ENCODE measurements around the gene PAQR3.

The PAQR3 gene

GRCh38 chr4:78939667-78940008 is 400 bp upstream of the PAQR3 start:
- H3K27ac ChIP-seq (ENCODE audit: extremely low read depth, low read depth, low read length): no peak overlapping the region; the same call in 1 of the 2 replicates
- H3K4me3 ChIP-seq (ENCODE audit: low read depth, low read length): peak overlapping the region; percentile 54
- ChIA-PET CTCF (interaction anchor here (0.6 to 2.1 kb wide), 2 partner anchors 11 to 1422 kb away, joined by 3 to 5 read pairs; no protein-coding TSS in a partner anchor), POLR2A (interaction anchor here (0.9 kb wide), 1 partner anchor 1122 kb away, joined by 4 read pairs; no protein-coding TSS in a partner anchor)
- TF ChIP-seq HOXA7 (CRISPR knock-in tag; IDR thresholded peaks at IDR 0.05; ENCODE audit: borderline replicate concordance): no peak
- 0 out of 2 replicates have a peak, but pooled peaks have one; percentile 2 for TF ChIP-seq KLF8 (tag by site-specific recombination; IDR thresholded peaks at IDR 0.05)
- TF ChIP-seq CTCF (tag by site-specific recombination; IDR thresholded peaks at IDR 0.05): no peak
- TF ChIP-seq SP2 (tag by site-specific recombination; IDR thresholded peaks at IDR 0.05): no peak
- TF ChIP-seq PATZ1 (tag by site-specific recombination; IDR thresholded peaks at IDR 0.05): no peak
- TF ChIP-seq SCRT2 (tag by site-specific recombination; IDR thresholded peaks at IDR 0.05): 0 out of 2 replicates have a peak, but pooled peaks have one; percentile 19
- no peak for TF ChIP-seq PRDM6 (tag by site-specific recombination; IDR thresholded peaks at IDR 0.05)
- TF ChIP-seq ZNF629 (tag by site-specific recombination; IDR thresholded peaks at IDR 0.05): no peak
- TF ChIP-seq FEZF1 (tag by site-specific recombination; IDR thresholded peaks at IDR 0.05): no peak
- TF ChIP-seq, protein P1, sequence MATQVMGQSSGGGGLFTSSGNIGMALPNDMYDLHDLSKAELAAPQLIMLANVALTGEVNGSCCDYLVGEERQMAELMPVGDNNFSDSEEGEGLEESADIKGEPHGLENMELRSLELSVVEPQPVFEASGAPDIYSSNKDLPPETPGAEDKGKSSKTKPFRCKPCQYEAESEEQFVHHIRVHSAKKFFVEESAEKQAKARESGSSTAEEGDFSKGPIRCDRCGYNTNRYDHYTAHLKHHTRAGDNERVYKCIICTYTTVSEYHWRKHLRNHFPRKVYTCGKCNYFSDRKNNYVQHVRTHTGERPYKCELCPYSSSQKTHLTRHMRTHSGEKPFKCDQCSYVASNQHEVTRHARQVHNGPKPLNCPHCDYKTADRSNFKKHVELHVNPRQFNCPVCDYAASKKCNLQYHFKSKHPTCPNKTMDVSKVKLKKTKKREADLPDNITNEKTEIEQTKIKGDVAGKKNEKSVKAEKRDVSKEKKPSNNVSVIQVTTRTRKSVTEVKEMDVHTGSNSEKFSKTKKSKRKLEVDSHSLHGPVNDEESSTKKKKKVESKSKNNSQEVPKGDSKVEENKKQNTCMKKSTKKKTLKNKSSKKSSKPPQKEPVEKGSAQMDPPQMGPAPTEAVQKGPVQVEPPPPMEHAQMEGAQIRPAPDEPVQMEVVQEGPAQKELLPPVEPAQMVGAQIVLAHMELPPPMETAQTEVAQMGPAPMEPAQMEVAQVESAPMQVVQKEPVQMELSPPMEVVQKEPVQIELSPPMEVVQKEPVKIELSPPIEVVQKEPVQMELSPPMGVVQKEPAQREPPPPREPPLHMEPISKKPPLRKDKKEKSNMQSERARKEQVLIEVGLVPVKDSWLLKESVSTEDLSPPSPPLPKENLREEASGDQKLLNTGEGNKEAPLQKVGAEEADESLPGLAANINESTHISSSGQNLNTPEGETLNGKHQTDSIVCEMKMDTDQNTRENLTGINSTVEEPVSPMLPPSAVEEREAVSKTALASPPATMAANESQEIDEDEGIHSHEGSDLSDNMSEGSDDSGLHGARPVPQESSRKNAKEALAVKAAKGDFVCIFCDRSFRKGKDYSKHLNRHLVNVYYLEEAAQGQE (tag by site-specific recombination; IDR thresholded peaks at IDR 0.05): no peak
- no peak for TF ChIP-seq WT1 (tag by site-specific recombination; IDR thresholded peaks at IDR 0.05)
- TF ChIP-seq, protein P2, sequence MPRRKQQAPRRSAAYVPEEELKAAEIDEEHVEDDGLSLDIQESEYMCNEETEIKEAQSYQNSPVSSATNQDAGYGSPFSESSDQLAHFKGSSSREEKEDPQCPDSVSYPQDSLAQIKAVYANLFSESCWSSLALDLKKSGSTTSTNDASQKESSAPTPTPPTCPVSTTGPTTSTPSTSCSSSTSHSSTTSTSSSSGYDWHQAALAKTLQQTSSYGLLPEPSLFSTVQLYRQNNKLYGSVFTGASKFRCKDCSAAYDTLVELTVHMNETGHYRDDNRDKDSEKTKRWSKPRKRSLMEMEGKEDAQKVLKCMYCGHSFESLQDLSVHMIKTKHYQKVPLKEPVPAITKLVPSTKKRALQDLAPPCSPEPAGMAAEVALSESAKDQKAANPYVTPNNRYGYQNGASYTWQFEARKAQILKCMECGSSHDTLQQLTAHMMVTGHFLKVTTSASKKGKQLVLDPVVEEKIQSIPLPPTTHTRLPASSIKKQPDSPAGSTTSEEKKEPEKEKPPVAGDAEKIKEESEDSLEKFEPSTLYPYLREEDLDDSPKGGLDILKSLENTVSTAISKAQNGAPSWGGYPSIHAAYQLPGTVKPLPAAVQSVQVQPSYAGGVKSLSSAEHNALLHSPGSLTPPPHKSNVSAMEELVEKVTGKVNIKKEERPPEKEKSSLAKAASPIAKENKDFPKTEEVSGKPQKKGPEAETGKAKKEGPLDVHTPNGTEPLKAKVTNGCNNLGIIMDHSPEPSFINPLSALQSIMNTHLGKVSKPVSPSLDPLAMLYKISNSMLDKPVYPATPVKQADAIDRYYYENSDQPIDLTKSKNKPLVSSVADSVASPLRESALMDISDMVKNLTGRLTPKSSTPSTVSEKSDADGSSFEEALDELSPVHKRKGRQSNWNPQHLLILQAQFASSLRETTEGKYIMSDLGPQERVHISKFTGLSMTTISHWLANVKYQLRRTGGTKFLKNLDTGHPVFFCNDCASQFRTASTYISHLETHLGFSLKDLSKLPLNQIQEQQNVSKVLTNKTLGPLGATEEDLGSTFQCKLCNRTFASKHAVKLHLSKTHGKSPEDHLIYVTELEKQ (tag by site-specific recombination; IDR thresholded peaks at IDR 0.05; ENCODE audit: borderline replicate concordance): no peak
- no peak for TF ChIP-seq KLF16 (tag by site-specific recombination; IDR thresholded peaks at IDR 0.05)
- TF ChIP-seq ZNF221 (tag by site-specific recombination; IDR thresholded peaks at IDR 0.05; ENCODE audit: borderline replicate concordance): no peak
- no peak for TF ChIP-seq ZNF558 (tag by site-specific recombination; IDR thresholded peaks at IDR 0.05)
- no peak for TF ChIP-seq ZNF529 (tag by site-specific recombination; IDR thresholded peaks at IDR 0.05; ENCODE audit: insufficient replicate concordance)
- TF ChIP-seq ZNF670 (tag by site-specific recombination; IDR thresholded peaks at IDR 0.05; ENCODE audit: low read depth): no peak
- no peak for TF ChIP-seq ZNF701 (tag by site-specific recombination; IDR thresholded peaks at IDR 0.05)
- no peak for TF ChIP-seq ZNF16 (tag by site-specific recombination; IDR thresholded peaks at IDR 0.05; ENCODE audit: low read depth)
- peak; percentile 61 for TF ChIP-seq ZNF335 (tag by site-specific recombination; conservative IDR thresholded peaks at IDR 0.05)
- H3K4me1 ChIP-seq (ENCODE audit: control insufficient read depth, insufficient read depth, low read length): 0 out of 2 replicates have a peak, but pooled peaks cover 5% of the 10 kb centered on the region
- peaks cover 0 to 3% of the 10 kb centered on the region in 2 experiments; a peak in 1 of 3 replicates for H3K36me3 ChIP-seq (ENCODE audit: control insufficient read depth in 2 of 2, insufficient read depth in 1 of 2, low read length in 2 of 2)
- H3K9me3 ChIP-seq (ENCODE audit: control insufficient read depth, insufficient read depth, low read depth, low read length): no peaks in the 10 kb centered on the region

Measured in HEK293 (cell line).